IPS DF 6.9 (cell line): Measurements from ENCODE around the gene ARHGEF40.

Experiments
- DNase-seq: peaks from one replicate; pipeline ENCODE4 v3.0.0-alpha.2; 2013; ENCODE audit warnings: low read depth, low spot score
- H3K27ac ChIP-seq: one replicate; pipeline ENCODE4 v1.5.1; 2013; ENCODE audit warnings: low read length, control low read depth
- H3K27me3 ChIP-seq: 2 replicates; pipeline ENCODE4 v1.6.1; 2013; ENCODE audit warnings: mild to moderate bottlenecking, low read length; ENCODE audit not compliant: control insufficient read depth, insufficient read depth
- H3K36me3 ChIP-seq: 2 replicates; pipeline ENCODE4 v1.6.1; 2013; ENCODE audit warnings: low read length; ENCODE audit not compliant: control insufficient read depth, insufficient read depth
- H3K4me1 ChIP-seq: 2 replicates; pipeline ENCODE4 v1.6.1; 2013; ENCODE audit warnings: low read length; ENCODE audit not compliant: control insufficient read depth, insufficient read depth
- H3K4me3 ChIP-seq: 2 replicates; pipeline ENCODE4 v1.5.1; 2013; ENCODE audit warnings: mild to moderate bottlenecking, low read length
- H3K9me3 ChIP-seq: 2 replicates; pipeline ENCODE4 v1.6.1; 2013; ENCODE audit warnings: low read length, inconsistent platforms; ENCODE audit not compliant: control insufficient read depth, insufficient read depth
- WGBS: extraction: QIAGEN DNeasy Blood & Tissue Kit; methylation state at CpG from one replicate; pipeline ENCODE4 v1.1.7; 2013; ENCODE audit warnings: mixed read lengths, missing lambda C conversion rate; ENCODE audit not compliant: insufficient read length, insufficient coverage; 5-methylcytosine and 5-hydroxymethylcytosine counted together

Gene ARHGEF40

DNA sequence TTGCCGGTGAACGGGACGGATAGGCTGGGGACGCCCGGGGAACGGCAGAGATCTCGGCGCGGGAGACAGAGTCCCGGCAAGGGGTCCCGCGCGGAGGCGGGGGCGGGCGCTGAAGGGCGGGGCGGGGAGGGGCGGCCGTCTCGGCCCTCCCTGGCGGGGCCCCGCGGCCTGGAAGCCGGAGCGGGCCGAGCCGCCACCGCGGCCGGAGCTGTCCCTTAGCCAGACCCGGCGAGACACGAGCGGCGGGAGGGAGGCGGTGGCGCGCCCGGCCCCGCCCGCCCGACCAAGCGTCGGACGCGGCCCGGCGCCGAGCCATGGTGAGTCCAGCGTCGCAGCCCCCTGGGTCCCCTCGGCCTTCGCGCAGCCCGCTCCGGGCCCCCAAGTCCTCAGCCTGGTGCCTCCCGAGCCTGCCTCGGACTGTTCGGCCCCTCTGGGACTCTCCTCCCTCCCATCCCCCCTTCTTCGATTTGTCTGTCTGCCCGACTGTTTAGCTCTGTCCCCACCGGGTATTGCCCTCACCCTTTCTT is at the start of gene ARHGEF40:
TSS of gene ARHGEF40 (plus strand) at position 222 of the 527 bp plus-strand sequence. CDS start at position 315, 93 bp downstream.
- WGBS: no CpG with 5 or more reads among the region's 63 CpGs
- peaks cover 4% of the 10 kb centered on the region; the same call in 1 of the 2 replicates for H3K4me1 ChIP-seq
- DNase-seq: no peak

DNA sequence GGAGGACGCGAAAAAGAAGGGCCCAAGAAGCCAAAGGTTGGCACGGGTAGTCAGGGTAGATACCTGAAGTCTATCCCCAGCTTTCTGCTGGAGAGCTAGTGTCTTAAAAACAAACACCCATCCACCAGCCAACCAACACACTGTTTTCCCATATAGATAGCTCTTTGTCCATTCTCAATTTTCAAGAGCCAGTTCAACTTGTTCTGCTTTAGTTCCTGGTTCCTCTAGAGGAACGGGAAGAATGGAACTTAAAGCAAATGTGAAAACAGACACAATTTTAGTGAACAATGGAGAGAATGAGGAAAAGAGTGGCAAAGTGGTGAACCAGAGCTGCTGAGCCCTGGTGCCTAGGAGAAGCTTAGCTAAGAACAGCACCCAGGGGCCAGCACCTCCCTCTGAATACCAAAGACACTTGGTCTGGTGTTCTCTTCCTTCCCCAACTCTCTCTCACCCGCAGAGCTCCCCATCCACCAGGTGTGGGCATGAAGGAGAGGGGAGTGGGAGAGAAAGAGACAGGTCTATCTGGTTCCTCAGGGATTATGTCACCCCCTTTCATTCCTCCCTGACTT is 49.0 kb upstream of the ARHGEF40 start:
- no CpG with 5 or more reads among the region's 5 CpGs for WGBS
- Histone ChIP-seq H3K4me1 (no peaks in the 10 kb centered on the region), H3K9me3 (no peaks in the 10 kb centered on the region), H3K27ac (no peak overlapping the region), H3K36me3 (no peaks in the 10 kb centered on the region), H3K4me3 (no peak overlapping the region), H3K27me3 (no peaks in the 10 kb centered on the region; the same call in 1 of the 2 replicates)
- DNase-seq: no peak

More for the DNA sequence above, at the start of gene ARHGEF40:
- H3K9me3 ChIP-seq: no peaks in the 10 kb centered on the region
- H3K27me3 ChIP-seq: no peaks in the 10 kb centered on the region; the same call in 1 of the 2 replicates
- H3K4me3 ChIP-seq: peak within 1 kb of the TSS; percentile 77
- H3K36me3 ChIP-seq: peaks cover 9% of the 10 kb centered on the region
- peak within 1 kb of the TSS; percentile 35 for H3K27ac ChIP-seq

DNA sequence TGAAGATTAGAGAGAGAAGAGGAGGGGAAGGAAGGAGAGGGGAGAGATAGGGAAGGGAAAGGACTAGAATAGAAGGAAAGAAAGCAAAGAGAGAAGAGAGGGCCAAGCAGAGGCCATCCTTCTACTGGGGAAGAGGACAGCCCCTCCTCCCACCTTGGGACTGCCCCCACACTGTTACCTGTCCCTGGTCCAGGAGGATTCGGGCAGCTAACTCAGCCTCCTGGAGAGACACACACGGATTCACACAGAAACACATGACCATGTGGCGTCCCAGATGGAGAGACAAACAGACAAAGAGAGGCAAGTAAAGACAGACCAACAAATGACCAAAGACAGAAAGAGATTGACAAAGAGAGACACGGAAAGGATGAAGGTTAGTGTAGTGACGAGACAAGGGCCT is 47.4 kb upstream of the ARHGEF40 start:
- Histone ChIP-seq H3K4me3 (no peak overlapping the region), H3K9me3 (no peaks in the 10 kb centered on the region), H3K36me3 (no peaks in the 10 kb centered on the region), H3K27ac (no peak overlapping the region), H3K27me3 (no peaks in the 10 kb centered on the region; the same call in 1 of the 2 replicates), H3K4me1 (peaks cover 10% of the 10 kb centered on the region)
- DNase-seq: no peak
- WGBS: no CpG with 5 or more reads among the region's 5 CpGs

DNA sequence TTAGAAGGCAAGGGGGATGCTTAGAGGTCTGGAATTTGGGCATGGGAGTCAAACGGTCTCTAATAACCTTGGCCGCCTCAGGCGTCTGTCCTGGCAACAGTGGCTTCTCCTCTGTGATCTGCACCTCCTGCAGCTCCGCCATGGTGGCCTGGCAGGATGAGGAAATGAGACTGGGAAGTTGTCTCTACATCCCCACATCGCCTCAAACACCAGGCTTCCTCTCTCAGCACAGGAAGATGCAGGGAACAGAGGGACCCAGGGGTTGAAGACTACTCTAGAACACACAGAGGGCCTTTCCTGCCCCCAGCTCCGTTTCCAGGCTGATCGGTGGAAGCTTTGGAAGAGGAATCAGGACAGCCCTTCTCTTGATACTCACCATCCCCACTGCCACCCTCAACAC is 46.9 kb upstream of the ARHGEF40 start:
- no peak overlapping the region for H3K27ac ChIP-seq
- no peaks in the 10 kb centered on the region for H3K9me3 ChIP-seq
- H3K27me3 ChIP-seq: no peaks in the 10 kb centered on the region; the same call in 1 of the 2 replicates
- H3K4me1 ChIP-seq: peaks cover 10% of the 10 kb centered on the region
- WGBS: no CpG with 5 or more reads among the region's 7 CpGs
- DNase-seq: no peak
- no peaks in the 10 kb centered on the region for H3K36me3 ChIP-seq
- no peak overlapping the region for H3K4me3 ChIP-seq

DNA sequence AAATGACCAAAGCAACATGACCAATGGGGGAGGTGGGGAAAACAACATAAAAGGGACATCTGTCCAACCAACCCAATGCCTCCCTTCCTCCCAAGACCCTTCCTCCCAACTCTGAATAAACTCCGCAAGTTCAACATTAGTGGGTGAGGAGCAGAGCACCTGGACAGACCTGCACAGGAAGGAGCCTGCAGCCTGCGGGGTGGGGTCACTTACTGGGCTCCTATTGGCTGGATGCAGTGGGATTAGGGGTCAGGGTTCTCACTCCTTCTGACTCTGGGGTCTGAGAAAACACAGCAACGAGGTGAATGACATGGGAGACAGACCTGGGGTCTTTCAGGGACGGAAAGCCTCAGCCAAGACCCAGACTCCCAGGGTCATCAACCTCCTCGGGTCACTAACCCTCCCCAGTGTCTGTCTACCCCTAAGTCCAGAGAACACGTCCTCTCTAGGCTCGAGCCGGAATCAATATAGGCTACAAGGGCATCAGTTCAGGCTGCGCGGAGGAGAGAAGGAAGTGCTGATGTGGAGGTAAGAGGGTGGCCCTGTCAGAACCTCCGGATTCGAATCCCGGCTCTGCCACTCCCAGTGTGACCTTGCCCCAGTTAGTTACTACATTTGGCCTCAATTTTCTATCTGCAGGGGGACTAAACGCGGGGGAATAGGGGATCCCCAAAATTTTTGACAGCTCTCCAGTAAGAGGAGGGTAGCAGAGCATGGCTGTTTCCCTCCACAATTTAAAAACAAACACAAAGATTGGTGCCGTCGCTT is 46.1 kb upstream of the ARHGEF40 start:
- DNase-seq: no peak
- no peaks in the 10 kb centered on the region; the same call in 1 of the 2 replicates for H3K27me3 ChIP-seq
- no CpG with 5 or more reads among the region's 17 CpGs for WGBS
- peaks cover 10% of the 10 kb centered on the region for H3K4me1 ChIP-seq
- H3K9me3 ChIP-seq: no peaks in the 10 kb centered on the region
- H3K4me3 ChIP-seq: peak overlapping the region; percentile 56; the same call in 1 of the 2 replicates
- H3K27ac ChIP-seq: no peak overlapping the region
- H3K36me3 ChIP-seq: no peaks in the 10 kb centered on the region

DNA sequence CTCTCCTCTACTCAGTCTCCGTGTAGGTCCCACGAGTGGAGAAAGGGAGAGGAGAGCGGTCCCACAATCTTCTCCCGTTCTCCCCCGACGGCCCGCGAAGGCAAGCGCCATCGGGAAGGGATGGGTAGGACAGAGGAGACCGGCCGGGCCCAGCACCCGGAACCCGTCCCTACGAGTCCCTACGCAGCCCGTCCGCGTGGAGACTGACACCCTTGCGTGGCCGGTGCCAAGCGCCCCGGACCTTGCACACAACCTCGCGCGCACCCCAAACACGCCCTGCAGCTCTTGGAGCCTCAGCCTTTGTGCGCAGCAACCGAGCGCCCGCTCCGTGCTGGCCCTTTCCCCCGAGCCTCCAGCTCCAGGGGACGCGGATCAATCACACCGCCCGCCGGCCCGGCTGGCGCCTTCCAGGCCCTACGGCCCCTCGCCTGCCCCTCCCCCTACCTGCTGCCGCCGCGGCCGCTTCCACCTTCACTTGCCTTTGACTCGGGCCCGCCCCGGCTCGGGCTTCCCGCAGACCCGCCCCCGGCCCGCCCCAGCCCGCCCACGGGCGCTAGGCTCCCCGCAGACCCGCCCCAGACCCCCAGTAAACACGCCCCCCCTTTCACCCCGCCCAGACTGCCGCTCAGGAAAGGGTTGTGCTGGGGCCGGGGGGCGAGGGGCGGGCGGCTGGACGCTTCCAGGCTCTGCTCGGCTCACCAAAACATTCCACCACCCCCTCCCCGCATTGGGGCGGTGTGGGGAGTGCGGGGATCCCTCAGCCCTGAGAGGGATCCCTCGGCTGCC is 45.3 kb upstream of the ARHGEF40 start, which contains the start of gene NDRG2:
TSS of gene NDRG2 (minus strand) at position 477 of the 786 bp plus-strand sequence. CDS start 1,746 bp downstream, outside the sequence.
- no peaks in the 10 kb centered on the region for H3K9me3 ChIP-seq
- peaks cover 10% of the 10 kb centered on the region for H3K4me1 ChIP-seq
- H3K27ac ChIP-seq: no peak within 1 kb of the TSS
- no CpG with 5 or more reads among the region's 72 CpGs for WGBS
- no peaks in the 10 kb centered on the region; the same call in 1 of the 2 replicates for H3K27me3 ChIP-seq
- no peak for DNase-seq
- H3K4me3 ChIP-seq: peak within 1 kb of the TSS; percentile 56; the same call in 1 of the 2 replicates
- no peaks in the 10 kb centered on the region for H3K36me3 ChIP-seq

DNA sequence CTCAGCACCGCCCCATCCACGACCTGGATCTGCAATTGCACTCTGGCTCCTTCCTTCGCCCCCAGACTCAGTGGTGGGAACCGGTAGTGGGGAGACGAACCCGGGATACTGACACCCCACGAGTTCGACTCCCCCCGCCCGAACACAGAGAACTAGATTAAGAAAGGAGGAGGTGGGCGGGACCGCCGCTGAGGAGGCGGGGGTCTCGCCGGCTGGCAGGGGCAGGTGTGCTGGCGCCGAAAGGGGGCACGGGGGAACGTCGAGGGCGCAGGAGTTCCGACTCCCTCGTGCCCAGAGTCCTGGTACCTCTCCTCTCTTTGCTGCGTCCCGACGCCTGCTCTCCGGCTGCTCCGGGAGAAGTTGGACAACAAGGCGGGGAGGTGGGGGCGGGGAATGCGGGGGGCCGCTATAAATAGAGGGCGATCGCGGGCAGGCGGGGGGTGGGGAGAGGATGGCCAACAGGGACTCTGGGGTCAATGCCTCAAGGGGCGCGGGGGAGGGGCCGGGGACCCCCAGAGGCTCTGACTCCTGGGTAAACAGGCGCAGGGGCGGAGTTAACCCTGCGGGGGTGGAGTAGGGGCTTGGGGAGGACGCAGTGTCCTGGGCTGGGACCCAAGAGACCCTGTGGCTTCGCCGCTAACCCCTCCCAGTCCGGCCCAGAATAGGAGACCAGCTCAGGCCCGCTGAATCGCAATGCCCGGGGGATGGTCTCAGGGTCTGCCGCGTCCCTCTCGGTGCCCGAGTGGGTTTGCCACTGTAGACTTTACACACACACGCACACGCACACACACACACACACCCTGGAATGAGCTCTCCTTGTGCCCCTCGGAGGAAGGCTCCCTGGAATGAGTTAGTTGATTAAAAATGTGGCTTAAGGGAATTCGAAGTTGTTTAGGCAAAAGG is 44.5 kb upstream of the ARHGEF40 start:
- Histone ChIP-seq H3K27me3 (no peaks in the 10 kb centered on the region; the same call in 1 of the 2 replicates), H3K9me3 (no peaks in the 10 kb centered on the region), H3K4me3 (peak overlapping the region; percentile 46; the same call in 1 of the 2 replicates), H3K4me1 (peaks cover 10% of the 10 kb centered on the region), H3K27ac (no peak overlapping the region), H3K36me3 (no peaks in the 10 kb centered on the region)
- no CpG with 5 or more reads among the region's 58 CpGs for WGBS
- DNase-seq: no peak

DNA sequence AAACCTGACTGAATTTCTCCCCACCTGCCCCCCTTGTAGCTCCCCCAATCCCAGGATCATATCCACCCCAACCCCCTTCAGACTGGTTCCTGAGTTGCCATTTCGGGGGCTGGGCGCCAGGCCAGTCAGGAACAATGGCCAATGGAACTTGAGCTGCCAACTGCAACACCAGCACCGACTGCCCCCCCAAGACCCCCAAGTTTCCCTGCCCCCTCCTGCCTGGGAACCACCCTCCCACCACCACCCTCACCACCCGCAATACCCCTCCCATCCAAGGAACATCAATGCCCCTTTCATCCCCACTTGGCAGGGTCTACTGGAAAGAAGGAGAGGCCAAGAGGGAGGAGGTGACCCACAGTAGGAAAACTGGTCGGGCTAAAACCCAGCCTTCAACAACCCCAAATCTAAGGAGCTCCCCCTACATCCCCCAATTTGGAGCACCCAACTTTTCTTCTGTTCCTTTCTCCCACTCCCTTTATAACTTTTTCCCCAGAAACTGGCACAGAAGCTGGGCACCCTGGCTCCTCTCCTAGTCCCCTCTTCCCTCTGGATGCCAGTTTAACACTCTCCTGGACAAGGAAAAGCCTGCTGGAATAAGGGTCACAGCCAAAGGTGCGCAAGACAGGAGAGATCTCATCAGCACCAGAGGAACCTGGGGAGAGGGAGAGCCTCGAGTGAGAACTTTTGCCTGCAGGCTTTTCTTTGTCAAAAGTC is 43.7 kb upstream of the ARHGEF40 start:
- H3K36me3 ChIP-seq: no peaks in the 10 kb centered on the region
- no peak overlapping the region for H3K27ac ChIP-seq
- no peaks in the 10 kb centered on the region for H3K9me3 ChIP-seq
- no CpG with 5 or more reads among the region's 7 CpGs for WGBS
- no peak for DNase-seq
- H3K4me3 ChIP-seq: no peak overlapping the region; the same call in 1 of the 2 replicates
- no peaks in the 10 kb centered on the region; the same call in 1 of the 2 replicates for H3K27me3 ChIP-seq
- peaks cover 10% of the 10 kb centered on the region for H3K4me1 ChIP-seq

DNA sequence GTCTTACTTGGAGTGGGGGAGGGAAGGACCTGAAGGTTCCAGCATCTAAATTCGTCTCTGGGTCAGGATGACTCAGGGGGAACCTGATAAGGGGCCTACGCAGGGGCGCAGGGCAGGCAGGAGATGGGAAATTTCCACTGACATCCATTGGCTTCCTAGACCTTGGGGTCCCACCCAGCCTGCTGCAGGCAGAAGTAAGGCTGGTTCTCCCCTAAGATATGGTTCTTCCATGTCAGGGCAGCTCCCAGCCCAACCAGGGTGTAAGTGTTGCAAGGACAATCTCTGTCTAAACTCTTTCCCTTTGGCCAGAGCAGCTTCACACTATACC is 43.2 kb upstream of the ARHGEF40 start:
- Histone ChIP-seq H3K4me1 (peaks cover 10% of the 10 kb centered on the region), H3K27ac (no peak overlapping the region), H3K36me3 (no peaks in the 10 kb centered on the region), H3K9me3 (no peaks in the 10 kb centered on the region), H3K27me3 (no peaks in the 10 kb centered on the region; the same call in 1 of the 2 replicates), H3K4me3 (no peak overlapping the region)
- no CpG with 5 or more reads among the region's 3 CpGs for WGBS
- DNase-seq: no peak
